ENCODE measurements around the gene GPR183. TPM values are rescaled to one million over a fixed set of nuclear protein-coding genes. Genes with fewer than 3 reads are reported as not detected.

GPR183 gene
- total and polyA plus RNA-seq, 2 of the 8 experiments (the other 6 are each of a cell fraction or from before 2014, with no cell fraction given) = not detected

- TF ChIP-seq, protein P1, sequence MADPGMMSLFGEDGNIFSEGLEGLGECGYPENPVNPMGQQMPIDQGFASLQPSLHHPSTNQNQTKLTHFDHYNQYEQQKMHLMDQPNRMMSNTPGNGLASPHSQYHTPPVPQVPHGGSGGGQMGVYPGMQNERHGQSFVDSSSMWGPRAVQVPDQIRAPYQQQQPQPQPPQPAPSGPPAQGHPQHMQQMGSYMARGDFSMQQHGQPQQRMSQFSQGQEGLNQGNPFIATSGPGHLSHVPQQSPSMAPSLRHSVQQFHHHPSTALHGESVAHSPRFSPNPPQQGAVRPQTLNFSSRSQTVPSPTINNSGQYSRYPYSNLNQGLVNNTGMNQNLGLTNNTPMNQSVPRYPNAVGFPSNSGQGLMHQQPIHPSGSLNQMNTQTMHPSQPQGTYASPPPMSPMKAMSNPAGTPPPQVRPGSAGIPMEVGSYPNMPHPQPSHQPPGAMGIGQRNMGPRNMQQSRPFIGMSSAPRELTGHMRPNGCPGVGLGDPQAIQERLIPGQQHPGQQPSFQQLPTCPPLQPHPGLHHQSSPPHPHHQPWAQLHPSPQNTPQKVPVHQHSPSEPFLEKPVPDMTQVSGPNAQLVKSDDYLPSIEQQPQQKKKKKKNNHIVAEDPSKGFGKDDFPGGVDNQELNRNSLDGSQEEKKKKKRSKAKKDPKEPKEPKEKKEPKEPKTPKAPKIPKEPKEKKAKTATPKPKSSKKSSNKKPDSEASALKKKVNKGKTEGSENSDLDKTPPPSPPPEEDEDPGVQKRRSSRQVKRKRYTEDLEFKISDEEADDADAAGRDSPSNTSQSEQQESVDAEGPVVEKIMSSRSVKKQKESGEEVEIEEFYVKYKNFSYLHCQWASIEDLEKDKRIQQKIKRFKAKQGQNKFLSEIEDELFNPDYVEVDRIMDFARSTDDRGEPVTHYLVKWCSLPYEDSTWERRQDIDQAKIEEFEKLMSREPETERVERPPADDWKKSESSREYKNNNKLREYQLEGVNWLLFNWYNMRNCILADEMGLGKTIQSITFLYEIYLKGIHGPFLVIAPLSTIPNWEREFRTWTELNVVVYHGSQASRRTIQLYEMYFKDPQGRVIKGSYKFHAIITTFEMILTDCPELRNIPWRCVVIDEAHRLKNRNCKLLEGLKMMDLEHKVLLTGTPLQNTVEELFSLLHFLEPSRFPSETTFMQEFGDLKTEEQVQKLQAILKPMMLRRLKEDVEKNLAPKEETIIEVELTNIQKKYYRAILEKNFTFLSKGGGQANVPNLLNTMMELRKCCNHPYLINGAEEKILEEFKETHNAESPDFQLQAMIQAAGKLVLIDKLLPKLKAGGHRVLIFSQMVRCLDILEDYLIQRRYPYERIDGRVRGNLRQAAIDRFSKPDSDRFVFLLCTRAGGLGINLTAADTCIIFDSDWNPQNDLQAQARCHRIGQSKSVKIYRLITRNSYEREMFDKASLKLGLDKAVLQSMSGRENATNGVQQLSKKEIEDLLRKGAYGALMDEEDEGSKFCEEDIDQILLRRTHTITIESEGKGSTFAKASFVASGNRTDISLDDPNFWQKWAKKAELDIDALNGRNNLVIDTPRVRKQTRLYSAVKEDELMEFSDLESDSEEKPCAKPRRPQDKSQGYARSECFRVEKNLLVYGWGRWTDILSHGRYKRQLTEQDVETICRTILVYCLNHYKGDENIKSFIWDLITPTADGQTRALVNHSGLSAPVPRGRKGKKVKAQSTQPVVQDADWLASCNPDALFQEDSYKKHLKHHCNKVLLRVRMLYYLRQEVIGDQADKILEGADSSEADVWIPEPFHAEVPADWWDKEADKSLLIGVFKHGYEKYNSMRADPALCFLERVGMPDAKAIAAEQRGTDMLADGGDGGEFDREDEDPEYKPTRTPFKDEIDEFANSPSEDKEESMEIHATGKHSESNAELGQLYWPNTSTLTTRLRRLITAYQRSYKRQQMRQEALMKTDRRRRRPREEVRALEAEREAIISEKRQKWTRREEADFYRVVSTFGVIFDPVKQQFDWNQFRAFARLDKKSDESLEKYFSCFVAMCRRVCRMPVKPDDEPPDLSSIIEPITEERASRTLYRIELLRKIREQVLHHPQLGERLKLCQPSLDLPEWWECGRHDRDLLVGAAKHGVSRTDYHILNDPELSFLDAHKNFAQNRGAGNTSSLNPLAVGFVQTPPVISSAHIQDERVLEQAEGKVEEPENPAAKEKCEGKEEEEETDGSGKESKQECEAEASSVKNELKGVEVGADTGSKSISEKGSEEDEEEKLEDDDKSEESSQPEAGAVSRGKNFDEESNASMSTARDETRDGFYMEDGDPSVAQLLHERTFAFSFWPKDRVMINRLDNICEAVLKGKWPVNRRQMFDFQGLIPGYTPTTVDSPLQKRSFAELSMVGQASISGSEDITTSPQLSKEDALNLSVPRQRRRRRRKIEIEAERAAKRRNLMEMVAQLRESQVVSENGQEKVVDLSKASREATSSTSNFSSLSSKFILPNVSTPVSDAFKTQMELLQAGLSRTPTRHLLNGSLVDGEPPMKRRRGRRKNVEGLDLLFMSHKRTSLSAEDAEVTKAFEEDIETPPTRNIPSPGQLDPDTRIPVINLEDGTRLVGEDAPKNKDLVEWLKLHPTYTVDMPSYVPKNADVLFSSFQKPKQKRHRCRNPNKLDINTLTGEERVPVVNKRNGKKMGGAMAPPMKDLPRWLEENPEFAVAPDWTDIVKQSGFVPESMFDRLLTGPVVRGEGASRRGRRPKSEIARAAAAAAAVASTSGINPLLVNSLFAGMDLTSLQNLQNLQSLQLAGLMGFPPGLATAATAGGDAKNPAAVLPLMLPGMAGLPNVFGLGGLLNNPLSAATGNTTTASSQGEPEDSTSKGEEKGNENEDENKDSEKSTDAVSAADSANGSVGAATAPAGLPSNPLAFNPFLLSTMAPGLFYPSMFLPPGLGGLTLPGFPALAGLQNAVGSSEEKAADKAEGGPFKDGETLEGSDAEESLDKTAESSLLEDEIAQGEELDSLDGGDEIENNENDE (IDR thresholded peaks at IDR 0.05; ENCODE audit: insufficient replicate concordance, low read length) = no peak
- TF ChIP-seq TEAD4 (IDR thresholded peaks at IDR 0.05; ENCODE audit: low read depth, low read length) = no peak
- TF ChIP-seq ZNF274 (IDR thresholded peaks at IDR 0.05; ENCODE audit: borderline replicate concordance, extremely low read depth, low read length) = no peak
- TF ChIP-seq KDM4A (IDR thresholded peaks at IDR 0.05; ENCODE audit: low read depth, low read length, severe bottlenecking) = no peak
- TF ChIP-seq TBP (IDR thresholded peaks at IDR 0.05; ENCODE audit: low read depth, low read length) = no peak
- TF ChIP-seq CBX5 (IDR thresholded peaks at IDR 0.05; ENCODE audit: low read depth, low read length) = no peak
- TF ChIP-seq CBX8 (IDR thresholded peaks at IDR 0.05; ENCODE audit: borderline replicate concordance, low read depth, low read length) = no peak
- TF ChIP-seq JUND (IDR thresholded peaks at IDR 0.05; ENCODE audit: low read length) = no peak
- no peak for TF ChIP-seq GTF2F1 (IDR thresholded peaks at IDR 0.05; ENCODE audit: borderline replicate concordance, low read depth, low read length)
- no peak for TF ChIP-seq JUN (IDR thresholded peaks at IDR 0.05; ENCODE audit: low read depth, low read length)
- TF ChIP-seq KDM1A (IDR thresholded peaks at IDR 0.05; ENCODE audit: borderline replicate concordance, low read length) = no peak
- no peak for TF ChIP-seq RXRA (IDR thresholded peaks at IDR 0.05; ENCODE audit: insufficient read depth, low read depth, low read length)
- TF ChIP-seq RFX5 (IDR thresholded peaks at IDR 0.05; ENCODE audit: borderline replicate concordance, low read depth, low read length) = no peak
These were observed 14.0 kb downstream of the GPR183 start (continued) for GRCh38 chr13:99293178-99293577.
